GM12878 (cell line): ENCODE data around the gene FBXW10B. TPM values are rescaled to one million over a fixed set of nuclear protein-coding genes. Genes with fewer than 3 reads are reported as not detected.

Source experiments
- ATAC-seq: fragments of 200-7000 bp; cut with Tn5 transposase; 3 replicates; pipeline ENCODE4 v1.9.1; 2020; ENCODE audit warnings: mild to moderate bottlenecking, moderate library complexity
- BruUV-seq: library from RNA; stranded (reverse); fragments of 400-500 nt; replicated peaks from 2 replicates; lab custom pipeline; 2021; lab: Mats Ljungman, UMichigan
- CTCF ChIA-PET: fragments of 300-600 bp; sonication (Branson Sonifier 250); formaldehyde crosslinking; extraction: SDS; loops from one replicate; lab custom pipeline; 2021; ENCODE audit warnings: inconsistent platforms; lab: Yijun Ruan, JAX
- POLR2A ChIA-PET: fragments of 350-600 bp; formaldehyde crosslinking; extraction: SDS; loops from one replicate; lab custom pipeline; 2021; ENCODE audit warnings: inconsistent platforms; lab: Charles Lee
- RAD21 ChIA-PET: fragments of 300-600 bp; sonication (Branson Sonifier 250); formaldehyde crosslinking; loops from one replicate; lab custom pipeline; 2023; ENCODE audit warnings: antibody characterized with exemption; ENCODE audit not compliant: unreplicated experiment; lab: Charles Lee
- SMC1A ChIA-PET: fragments of 300-600 bp; sonication (Branson Sonifier 250); formaldehyde crosslinking; loops from one replicate; lab custom pipeline; 2023; ENCODE audit not compliant: unreplicated experiment, uncharacterized antibody; lab: Charles Lee
- DNase-seq: peaks from one replicate; pipeline ENCODE4 v3.0.0-alpha.2; 2011; ENCODE audit warnings: low read depth, low spot score
- FAIRE-seq: peaks from 3 replicates; lab custom pipeline; 2011; peaks lifted over from hg19 to GRCh38; lab: Jason Lieb, UNC
- H2AFZ ChIP-seq: 2 replicates; pipeline ENCODE4 v1.6.0; 2011; ENCODE audit warnings: low read depth, low read length, control low read depth; ENCODE audit not compliant: control insufficient read depth
- H3K27ac ChIP-seq: 2 replicates; pipeline ENCODE4 v1.5.1; 2011; ENCODE audit warnings: control low read depth; ENCODE audit not compliant: control insufficient read depth, insufficient read depth
- H3K27me3 ChIP-seq, 2 experiments: replicated peaks in 1 of 2; 2 replicates each; pipeline versions ENCODE4 v1.6.0 to v1.6.1; 2011; ENCODE audit warnings: low read length in 1 of 2; ENCODE audit not compliant: control insufficient read depth in 2 of 2, insufficient read depth in 2 of 2
- H3K36me3 ChIP-seq, 2 experiments: 2 replicates each; pipeline ENCODE4 v1.5.1; 2011; ENCODE audit warnings: low read length in 1 of 2; ENCODE audit not compliant: control insufficient read depth in 2 of 2, insufficient read depth in 2 of 2
- H3K4me1 ChIP-seq: 2 replicates; pipeline ENCODE4 v1.6.1; 2011; ENCODE audit warnings: mild to moderate bottlenecking, low read length, moderate library complexity, mixed read lengths; ENCODE audit not compliant: control insufficient read depth, insufficient read depth
- H3K4me2 ChIP-seq: 2 replicates; pipeline ENCODE4 v1.6.0; 2011; ENCODE audit warnings: control low read depth; ENCODE audit not compliant: control insufficient read depth, insufficient read depth
- H3K4me3 ChIP-seq: fragments of 200-600 bp; sonication (generic); 2 replicates; pipeline ENCODE4 v1.5.1; 2016
- H3K79me2 ChIP-seq: 2 replicates; pipeline ENCODE4 v1.6.0; 2011; ENCODE audit warnings: low read length; ENCODE audit not compliant: control insufficient read depth, insufficient read depth
- H3K9ac ChIP-seq: 2 replicates; pipeline ENCODE4 v1.8.0; 2011; ENCODE audit warnings: low read length, control low read depth, mixed read lengths; ENCODE audit not compliant: control insufficient read depth, insufficient read depth
- H3K9me3 ChIP-seq: replicated peaks from 3 replicates; pipeline ENCODE4 v1.5.1; 2011; ENCODE audit warnings: mild to moderate bottlenecking, low read length; ENCODE audit not compliant: control insufficient read depth, insufficient read depth
- H4K20me1 ChIP-seq: 2 replicates; pipeline ENCODE4 v1.6.0; 2011; ENCODE audit not compliant: control insufficient read depth, insufficient read depth
- BCLAF1 ChIP-seq: fragments of 450-650 bp; IDR thresholded peaks from 2 replicates; pipeline ENCODE4 v1.6.1; 2017; ENCODE audit warnings: antibody characterized with exemption, mild to moderate bottlenecking, moderate library complexity
- CBX5 ChIP-seq: sonication (generic); IDR thresholded peaks from 2 replicates; pipeline ENCODE4 v1.6.1; 2016; ENCODE audit warnings: low read depth, moderate library complexity, mild to moderate bottlenecking, inconsistent platforms
- CREM ChIP-seq: IDR thresholded peaks from 2 replicates; pipeline ENCODE4 v1.6.1; 2014; ENCODE audit warnings: antibody characterized with exemption, low read depth
- EED ChIP-seq: sonication (generic); IDR thresholded peaks from 2 replicates; pipeline ENCODE4 v1.6.1; 2016; ENCODE audit warnings: antibody characterized with exemption, low read depth
- IKZF2 ChIP-seq, 2 experiments: fragments of 450-650 bp; IDR thresholded peaks; 2 replicates each; pipeline ENCODE4 v1.6.1; 2017; ENCODE audit warnings: mild to moderate bottlenecking in 2 of 2, moderate library complexity in 2 of 2
- MTA2 ChIP-seq: fragments of 450-650 bp; IDR thresholded peaks from 2 replicates; pipeline ENCODE4 v1.6.1; 2016; ENCODE audit warnings: low read depth, mild to moderate bottlenecking, moderate library complexity
- REST ChIP-seq: IDR thresholded peaks from 2 replicates; pipeline ENCODE4 v1.6.1; 2012; ENCODE audit warnings: mild to moderate bottlenecking, low read depth, low read length
- SMAD5 ChIP-seq: IDR thresholded peaks from 2 replicates; pipeline ENCODE4 v1.6.1; 2016; ENCODE audit warnings: antibody characterized with exemption, low read depth
- TBL1XR1 ChIP-seq: IDR thresholded peaks from 2 replicates; pipeline ENCODE4 v1.6.1; 2012; ENCODE audit warnings: low read depth, low read length, improper control_type of control experiment
- ZNF217 ChIP-seq: fragments of 450-650 bp; IDR thresholded peaks from 2 replicates; pipeline ENCODE4 v1.6.1; 2017; ENCODE audit warnings: antibody characterized with exemption, mild to moderate bottlenecking
- ZNF24 ChIP-seq: fragments of 450-650 bp; IDR thresholded peaks from 2 replicates; pipeline ENCODE4 v1.6.1; 2017; ENCODE audit warnings: antibody characterized with exemption, mild to moderate bottlenecking
- WGBS: methylation state at CpG from one replicate; pipeline ENCODE4 v1.1.6; 2016; ENCODE audit warnings: low lambda C conversion rate; ENCODE audit not compliant: insufficient replicate concordance, insufficient coverage; ENCODE audit errors: missing lambda C conversion rate; 5-methylcytosine and 5-hydroxymethylcytosine counted together
- in situ Hi-C: fragments of 300-500 bp; cut with MboI; formaldehyde crosslinking; loops from 9 replicates; pipeline ENCODE4 v1.14.3; 2018; ENCODE audit warnings: mixed read lengths
- intact Hi-C: fragments of 100-400 bp; cut with micrococcal nuclease; formaldehyde crosslinking; loops from one replicate; pipeline ENCODE4 v1.14.2; 2022; ENCODE audit not compliant: unreplicated experiment
- polyA plus RNA-seq, 11 experiments: library from polyadenylated mRNA; depleted of rRNA in 4 of 11; unstranded in 6 of 11; stranded (reverse) in 5 of 11; fragments of >200 nt; fragmentation: Nextera tagmentation in 4 of 11; fragmentation: Illumina TruSeq in 1 of 11; extraction: Ambion mirVana in 4 of 11; extraction: Trizol in 1 of 11; gene quantifications; 1 replicate in 1 of 11; 2 replicates in 10 of 11; pipeline versions ENCODE4 v1.2.1 to v1.2.3, GENCODE V29; 2011 to 2016; ENCODE audit warnings: inconsistent platforms in 2 of 11, missing spikeins in 2 of 11, low read depth in 1 of 11
- total RNA-seq, 4 experiments: library from RNA; depleted of rRNA in 3 of 4; stranded (reverse); fragments of >200 nt in 3 of 4; fragmentation: Illumina TruSeq in 1 of 4; extraction: Trizol in 1 of 4; gene quantifications; 2 replicates each; pipeline versions ENCODE4 v1.2.1 to v1.2.3, GENCODE V29; 2013 to 2021
- TF ChIP-seq, protein P1 (sequence below): fragments of 450-650 bp; IDR thresholded peaks from 2 replicates; pipeline ENCODE4 v1.6.1; 2017; ENCODE audit warnings: mild to moderate bottlenecking, low read depth, inconsistent platforms; ENCODE audit not compliant: poor library complexity, severe bottlenecking
- TF ChIP-seq, protein P2 (sequence below): fragments of 450-650 bp; IDR thresholded peaks from 2 replicates; pipeline ENCODE4 v1.6.1; 2017; ENCODE audit warnings: mild to moderate bottlenecking, moderate library complexity

The FBXW10B gene
- total and polyA plus RNA-seq, 10 of the 15 experiments (the other 5 are each of a cell fraction or from before 2014, with no cell fraction given): 0.04 to 0.19 (median 0.11) TPM; not detected in 5

DNA sequence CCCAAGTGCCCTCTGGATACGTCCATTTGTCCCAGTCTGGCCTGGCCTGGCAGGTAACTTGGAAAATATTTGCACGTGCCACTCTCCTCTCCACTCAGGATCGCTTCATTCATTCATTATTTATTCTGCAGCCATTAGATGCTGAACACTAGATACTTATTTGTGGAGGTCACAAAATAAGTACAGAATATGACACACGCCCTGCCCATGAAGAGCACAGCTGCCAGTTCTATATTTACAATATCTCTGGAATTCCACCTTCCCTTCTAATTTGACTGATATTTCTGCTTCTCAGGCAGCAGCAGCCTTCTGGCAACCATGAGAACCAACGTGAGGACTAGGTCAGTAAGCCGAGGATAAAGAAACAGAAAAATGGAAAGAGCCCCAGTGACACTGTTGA is 43.7 kb upstream of the FBXW10B start:
- peaks cover 7% of the 10 kb centered on the region for H3K4me1 ChIP-seq
- in situ Hi-C loops (no loop called here), intact Hi-C loops (no loop called here)
- H3K79me2 ChIP-seq: no peaks in the 10 kb centered on the region
- H2AFZ ChIP-seq: no peak overlapping the region
- H4K20me1 ChIP-seq: no peaks in the 10 kb centered on the region
- WGBS: 98% methylated on average over 6 of the region's 6 CpGs
- ChIA-PET RAD21 (no interaction called here), CTCF (no interaction called here), POLR2A (no interaction called here), SMC1A (no interaction called here)
- H3K4me2 ChIP-seq: no peak overlapping the region
- no peaks in the 10 kb centered on the region for H3K9me3 ChIP-seq
- ATAC-seq (no peak), FAIRE-seq (no peak), DNase-seq (no peak)
- H3K36me3 ChIP-seq: peaks cover 3% of the 10 kb centered on the region in 2 experiments; a peak in 3 of 4 replicates
- H3K27ac ChIP-seq: no peak overlapping the region
- H3K27me3 ChIP-seq: no peaks in the 10 kb centered on the region
- H3K9ac ChIP-seq: no peak overlapping the region
- BruUV-seq: no TSS peak
- no peak overlapping the region for H3K4me3 ChIP-seq
- TF ChIP-seq SMAD5 (no peak), CBX5 (no peak), REST (no peak), MTA2 (no peak), BCLAF1 (no peak), CREM (no peak), IKZF2 (IDR thresholded peaks at IDR 0.05) (no peak), ZNF217 (no peak), EED (no peak), ZNF24 (no peak), TBL1XR1 (no peak)
- TF ChIP-seq, protein P1, sequence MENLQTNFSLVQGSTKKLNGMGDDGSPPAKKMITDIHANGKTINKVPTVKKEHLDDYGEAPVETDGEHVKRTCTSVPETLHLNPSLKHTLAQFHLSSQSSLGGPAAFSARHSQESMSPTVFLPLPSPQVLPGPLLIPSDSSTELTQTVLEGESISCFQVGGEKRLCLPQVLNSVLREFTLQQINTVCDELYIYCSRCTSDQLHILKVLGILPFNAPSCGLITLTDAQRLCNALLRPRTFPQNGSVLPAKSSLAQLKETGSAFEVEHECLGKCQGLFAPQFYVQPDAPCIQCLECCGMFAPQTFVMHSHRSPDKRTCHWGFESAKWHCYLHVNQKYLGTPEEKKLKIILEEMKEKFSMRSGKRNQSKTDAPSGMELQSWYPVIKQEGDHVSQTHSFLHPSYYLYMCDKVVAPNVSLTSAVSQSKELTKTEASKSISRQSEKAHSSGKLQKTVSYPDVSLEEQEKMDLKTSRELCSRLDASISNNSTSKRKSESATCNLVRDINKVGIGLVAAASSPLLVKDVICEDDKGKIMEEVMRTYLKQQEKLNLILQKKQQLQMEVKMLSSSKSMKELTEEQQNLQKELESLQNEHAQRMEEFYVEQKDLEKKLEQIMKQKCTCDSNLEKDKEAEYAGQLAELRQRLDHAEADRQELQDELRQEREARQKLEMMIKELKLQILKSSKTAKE: no peak
- TF ChIP-seq, protein P2, sequence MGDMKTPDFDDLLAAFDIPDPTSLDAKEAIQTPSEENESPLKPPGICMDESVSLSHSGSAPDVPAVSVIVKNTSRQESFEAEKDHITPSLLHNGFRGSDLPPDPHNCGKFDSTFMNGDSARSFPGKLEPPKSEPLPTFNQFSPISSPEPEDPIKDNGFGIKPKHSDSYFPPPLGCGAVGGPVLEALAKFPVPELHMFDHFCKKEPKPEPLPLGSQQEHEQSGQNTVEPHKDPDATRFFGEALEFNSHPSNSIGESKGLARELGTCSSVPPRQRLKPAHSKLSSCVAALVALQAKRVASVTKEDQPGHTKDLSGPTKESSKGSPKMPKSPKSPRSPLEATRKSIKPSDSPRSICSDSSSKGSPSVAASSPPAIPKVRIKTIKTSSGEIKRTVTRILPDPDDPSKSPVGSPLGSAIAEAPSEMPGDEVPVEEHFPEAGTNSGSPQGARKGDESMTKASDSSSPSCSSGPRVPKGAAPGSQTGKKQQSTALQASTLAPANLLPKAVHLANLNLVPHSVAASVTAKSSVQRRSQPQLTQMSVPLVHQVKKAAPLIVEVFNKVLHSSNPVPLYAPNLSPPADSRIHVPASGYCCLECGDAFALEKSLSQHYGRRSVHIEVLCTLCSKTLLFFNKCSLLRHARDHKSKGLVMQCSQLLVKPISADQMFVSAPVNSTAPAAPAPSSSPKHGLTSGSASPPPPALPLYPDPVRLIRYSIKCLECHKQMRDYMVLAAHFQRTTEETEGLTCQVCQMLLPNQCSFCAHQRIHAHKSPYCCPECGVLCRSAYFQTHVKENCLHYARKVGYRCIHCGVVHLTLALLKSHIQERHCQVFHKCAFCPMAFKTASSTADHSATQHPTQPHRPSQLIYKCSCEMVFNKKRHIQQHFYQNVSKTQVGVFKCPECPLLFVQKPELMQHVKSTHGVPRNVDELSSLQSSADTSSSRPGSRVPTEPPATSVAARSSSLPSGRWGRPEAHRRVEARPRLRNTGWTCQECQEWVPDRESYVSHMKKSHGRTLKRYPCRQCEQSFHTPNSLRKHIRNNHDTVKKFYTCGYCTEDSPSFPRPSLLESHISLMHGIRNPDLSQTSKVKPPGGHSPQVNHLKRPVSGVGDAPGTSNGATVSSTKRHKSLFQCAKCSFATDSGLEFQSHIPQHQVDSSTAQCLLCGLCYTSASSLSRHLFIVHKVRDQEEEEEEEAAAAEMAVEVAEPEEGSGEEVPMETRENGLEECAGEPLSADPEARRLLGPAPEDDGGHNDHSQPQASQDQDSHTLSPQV: no peak
